Measurements from ENCODE around the gene CDH19. TPM values are rescaled to one million over a fixed set of nuclear protein-coding genes. Genes with fewer than 3 reads are reported as not detected.

CDH19 gene
- polyA plus RNA-seq, 6 donors from 2014 or later = not detected

DNA sequence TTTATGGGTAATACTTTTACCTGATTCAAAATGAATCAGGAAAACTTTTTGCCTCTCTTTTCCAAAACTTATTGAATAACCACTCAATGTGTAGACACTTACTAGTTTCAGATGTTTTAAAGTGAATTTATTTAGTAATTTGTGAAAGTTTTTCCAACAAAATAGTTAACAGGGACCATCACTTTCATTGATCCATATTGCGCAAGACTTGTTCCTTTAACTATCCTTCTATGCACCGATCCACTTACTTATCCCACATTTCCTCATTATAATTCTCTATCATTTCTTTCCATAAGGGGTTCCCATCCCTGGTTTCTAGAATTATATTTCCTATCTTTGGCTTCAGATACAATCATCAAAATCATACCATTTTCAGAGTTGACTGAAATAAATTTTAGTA lies 48.3 kb downstream of the CDH19 start:
- H3K27ac Mint-ChIP-seq = no peak overlapping the region
- H3K4me1 Mint-ChIP-seq = no peaks in the 10 kb centered on the region

DNA sequence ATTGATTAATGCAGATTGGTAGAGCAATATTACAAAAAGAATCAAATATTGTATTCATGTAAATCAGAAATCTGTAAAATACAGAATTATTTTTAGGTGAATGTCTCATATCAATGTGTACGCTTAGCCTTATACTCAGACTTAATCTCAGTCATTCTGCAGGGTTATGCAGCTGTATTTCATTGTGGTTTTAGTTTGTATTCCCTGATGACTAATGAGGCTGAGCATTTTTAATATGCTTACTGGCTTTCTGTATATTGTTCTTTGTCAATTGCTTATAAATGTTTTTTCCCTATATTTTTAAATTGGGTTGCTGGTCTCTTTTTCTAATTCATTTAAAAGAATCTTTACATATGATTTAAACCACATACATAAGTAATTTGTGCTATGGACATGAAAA lies 50.1 kb downstream of the CDH19 start:
- Mint-ChIP-seq H3K27me3 (no peaks in the 10 kb centered on the region), H3K4me1 (no peaks in the 10 kb centered on the region), H3K27ac (no peak overlapping the region), H3K36me3 (no peaks in the 10 kb centered on the region), H3K4me3 (no peak overlapping the region), H3K9me3 (peaks cover 0 to 2% (median 0%) of the 10 kb centered on the region in 7 donors)
- DNase-seq = no peak
- ATAC-seq (ENCODE audit: low read depth in 2 of 2) = no peak

More for the DNA sequence above, 48.3 kb downstream of the CDH19 start:
- no peaks in the 10 kb centered on the region for H3K27me3 Mint-ChIP-seq
- H3K9me3 Mint-ChIP-seq = peaks cover 0 to 2% (median 0%) of the 10 kb centered on the region in 7 donors
- no peaks in the 10 kb centered on the region for H3K36me3 Mint-ChIP-seq
- ATAC-seq (ENCODE audit: low read depth in 2 of 2) (no peak), DNase-seq (no peak)
- H3K4me3 Mint-ChIP-seq = no peak overlapping the region

DNA sequence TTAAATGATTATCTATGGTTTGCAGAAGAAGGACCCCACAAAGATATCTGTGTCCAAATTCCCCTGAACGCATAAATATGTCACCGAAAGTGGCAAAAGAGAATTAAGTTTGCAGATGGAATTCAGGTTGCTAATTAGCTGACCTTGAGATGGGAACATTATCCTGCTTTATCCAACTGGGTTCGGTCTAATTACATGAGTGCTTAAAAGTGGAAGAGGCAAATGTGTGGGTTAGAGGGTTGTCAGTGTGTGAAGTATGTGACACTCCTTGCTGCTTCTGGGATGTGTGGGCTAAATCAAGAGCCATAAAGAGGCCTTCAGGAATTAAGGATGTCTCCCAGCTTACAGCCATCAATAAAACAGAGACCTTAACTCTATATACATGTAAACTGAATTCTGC lies 53.5 kb downstream of the CDH19 start:
- H3K4me3 Mint-ChIP-seq = no peak overlapping the region
- no peaks in the 10 kb centered on the region for H3K27me3 Mint-ChIP-seq
- H3K4me1 Mint-ChIP-seq = no peaks in the 10 kb centered on the region
- DNase-seq (no peak), ATAC-seq (ENCODE audit: low read depth in 2 of 2) (no peak)
- H3K9me3 Mint-ChIP-seq = peaks cover 0 to 10% (median 2%) of the 10 kb centered on the region in 7 donors
- no peak overlapping the region for H3K27ac Mint-ChIP-seq
- no peaks in the 10 kb centered on the region for H3K36me3 Mint-ChIP-seq

- Mint-ChIP-seq H3K9me3 (peaks cover 0 to 10% (median 2%) of the 10 kb centered on the region in 7 donors), H3K4me1 (no peaks in the 10 kb centered on the region), H3K27me3 (no peaks in the 10 kb centered on the region), H3K36me3 (no peaks in the 10 kb centered on the region), H3K27ac (no peak overlapping the region), H3K4me3 (no peak overlapping the region)
- no peak for ATAC-seq (ENCODE audit: low read depth in 2 of 2)
- no peak for DNase-seq
These were observed 55.1 kb downstream of the CDH19 start for GRCh38 chr18:66548747-66549146.

- no peak for ATAC-seq (ENCODE audit: low read depth in 2 of 2)
- Mint-ChIP-seq H3K27me3 (no peaks in the 10 kb centered on the region), H3K4me3 (no peak overlapping the region), H3K36me3 (no peaks in the 10 kb centered on the region), H3K27ac (no peak overlapping the region), H3K4me1 (no peaks in the 10 kb centered on the region), H3K9me3 (peaks cover 0 to 2% (median 0%) of the 10 kb centered on the region in 7 donors)
- no peak for DNase-seq
These were observed 69.8 kb downstream of the CDH19 start for GRCh38 chr18:66534110-66534509.

DNA sequence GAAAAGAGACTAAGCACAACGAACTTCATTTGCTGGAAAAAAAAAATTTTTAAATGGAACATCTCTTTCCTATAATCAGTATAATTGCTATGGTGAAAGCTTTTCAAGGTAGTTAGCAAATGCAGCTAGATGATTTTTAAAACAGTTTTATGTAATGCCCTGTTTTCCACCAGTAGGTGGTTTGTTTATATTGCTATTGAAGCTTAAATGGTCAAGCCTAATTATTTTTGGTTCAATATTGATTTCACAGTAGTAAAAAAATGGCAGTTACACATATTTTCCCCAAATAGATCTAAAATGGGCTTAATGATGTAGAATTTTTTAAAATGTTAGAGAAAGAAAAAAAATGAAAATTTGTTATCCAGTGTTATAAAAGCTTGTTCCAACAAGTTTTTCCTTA lies 70.2 kb downstream of the CDH19 start:
- Mint-ChIP-seq H3K27me3 (no peaks in the 10 kb centered on the region), H3K4me3 (no peak overlapping the region), H3K36me3 (no peaks in the 10 kb centered on the region), H3K4me1 (no peaks in the 10 kb centered on the region), H3K27ac (no peak overlapping the region), H3K9me3 (peaks cover 0 to under 1% (median 0%) of the 10 kb centered on the region in 7 donors)
- no peak for ATAC-seq (ENCODE audit: low read depth in 2 of 2)
- DNase-seq = no peak

- ATAC-seq (ENCODE audit: low read depth in 2 of 2) = no peak
- DNase-seq = no peak
- H3K27ac Mint-ChIP-seq = no peak overlapping the region
- H3K9me3 Mint-ChIP-seq = no peaks in the 10 kb centered on the region
- no peak overlapping the region for H3K4me3 Mint-ChIP-seq
- H3K36me3 Mint-ChIP-seq = no peaks in the 10 kb centered on the region
- no peaks in the 10 kb centered on the region for H3K4me1 Mint-ChIP-seq
- H3K27me3 Mint-ChIP-seq = no peaks in the 10 kb centered on the region
These were observed 80.5 kb downstream of the CDH19 start for GRCh38 chr18:66523219-66523991.

GRCh38 chr18:66513996-66514395 lies 89.9 kb downstream of the CDH19 start:
- no peak for ATAC-seq (ENCODE audit: low read depth in 2 of 2)
- Mint-ChIP-seq H3K36me3 (no peaks in the 10 kb centered on the region), H3K27me3 (no peaks in the 10 kb centered on the region), H3K4me3 (no peak overlapping the region), H3K9me3 (no peaks in the 10 kb centered on the region), H3K4me1 (no peaks in the 10 kb centered on the region), H3K27ac (no peak overlapping the region)
- DNase-seq = no peak

DNA sequence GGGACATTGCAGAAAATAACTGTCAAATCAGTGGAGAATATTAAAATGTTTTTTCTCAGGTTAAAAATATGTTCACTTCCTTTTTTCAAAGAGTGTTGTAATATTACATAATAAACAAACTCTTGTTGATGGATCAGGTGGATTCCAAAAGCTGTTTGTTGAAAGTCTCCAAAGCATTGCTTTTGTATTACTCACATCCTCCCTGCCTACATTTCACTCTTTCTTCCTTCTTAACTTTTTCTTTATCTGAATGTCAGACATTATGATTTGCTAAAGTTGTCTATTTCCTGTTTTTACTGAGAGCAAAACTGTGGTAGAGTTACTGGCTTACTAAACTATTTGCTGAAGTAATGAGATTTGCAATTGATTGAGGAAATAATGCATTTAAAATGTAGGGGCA lies 92.1 kb downstream of the CDH19 start:
- Mint-ChIP-seq H3K4me1 (no peaks in the 10 kb centered on the region), H3K27me3 (no peaks in the 10 kb centered on the region), H3K4me3 (no peak overlapping the region), H3K27ac (no peak overlapping the region), H3K36me3 (no peaks in the 10 kb centered on the region), H3K9me3 (no peaks in the 10 kb centered on the region)
- no peak for DNase-seq
- ATAC-seq (ENCODE audit: low read depth in 2 of 2) = no peak

- no peak for DNase-seq
- no peak overlapping the region for H3K27ac Mint-ChIP-seq
- H3K36me3 Mint-ChIP-seq = no peaks in the 10 kb centered on the region
- H3K4me3 Mint-ChIP-seq = no peak overlapping the region
- no peaks in the 10 kb centered on the region for H3K27me3 Mint-ChIP-seq
- no peaks in the 10 kb centered on the region for H3K4me1 Mint-ChIP-seq
- ATAC-seq (ENCODE audit: low read depth in 2 of 2) = no peak
- H3K9me3 Mint-ChIP-seq = no peaks in the 10 kb centered on the region
These were observed 92.6 kb downstream of the CDH19 start for GRCh38 chr18:66511289-66511688.

- Mint-ChIP-seq H3K4me1 (no peaks in the 10 kb centered on the region), H3K27ac (no peak overlapping the region), H3K9me3 (no peaks in the 10 kb centered on the region), H3K27me3 (no peaks in the 10 kb centered on the region), H3K36me3 (no peaks in the 10 kb centered on the region), H3K4me3 (no peak overlapping the region)
- DNase-seq (no peak), ATAC-seq (ENCODE audit: low read depth in 2 of 2) (no peak)
These were observed 93.4 kb downstream of the CDH19 start for GRCh38 chr18:66510357-66511045.

DNA sequence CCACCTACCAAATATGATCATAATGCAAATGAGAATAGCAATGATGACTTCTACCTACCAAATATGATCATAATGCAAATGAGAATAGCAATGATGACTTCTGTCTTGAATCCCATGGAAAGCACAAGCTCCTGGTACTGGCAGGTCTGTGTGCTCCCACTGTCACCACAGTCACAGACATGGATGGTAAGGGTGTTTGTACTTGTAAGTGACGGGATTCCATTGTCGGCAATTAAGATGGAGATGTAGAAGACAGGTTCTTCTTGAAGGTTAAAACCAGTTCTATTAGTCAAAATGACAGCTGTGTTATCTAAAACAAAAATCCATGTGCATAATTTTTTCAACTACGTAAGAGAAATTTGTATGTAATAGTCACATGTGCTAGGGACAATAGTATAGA lies 95.0 kb downstream of the CDH19 start:
- Mint-ChIP-seq H3K36me3 (no peaks in the 10 kb centered on the region), H3K27ac (no peak overlapping the region), H3K4me1 (no peaks in the 10 kb centered on the region), H3K27me3 (no peaks in the 10 kb centered on the region), H3K4me3 (no peak overlapping the region), H3K9me3 (no peaks in the 10 kb centered on the region)
- ATAC-seq (ENCODE audit: low read depth in 2 of 2) (no peak), DNase-seq (no peak)

DNA sequence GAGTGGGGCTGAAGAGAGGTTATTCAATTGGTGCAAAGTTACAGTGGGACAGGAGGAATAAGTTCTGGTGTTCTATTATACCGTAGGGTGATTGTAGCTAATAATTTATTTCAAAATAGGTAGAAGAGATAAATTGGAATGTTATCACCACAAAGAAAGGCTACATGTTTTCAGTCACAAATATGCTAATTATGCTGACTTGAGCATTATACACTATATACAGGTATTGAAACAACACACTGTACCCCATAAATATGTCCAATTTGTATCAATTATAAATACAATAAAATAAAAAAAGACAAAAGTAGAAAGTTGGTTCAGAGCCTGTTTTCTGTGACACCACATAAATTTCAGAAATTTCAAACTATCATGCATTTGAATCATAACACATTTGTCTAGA lies 97.7 kb downstream of the CDH19 start:
- no peak for ATAC-seq (ENCODE audit: low read depth in 2 of 2)
- H3K27me3 Mint-ChIP-seq = no peaks in the 10 kb centered on the region
- no peaks in the 10 kb centered on the region for H3K9me3 Mint-ChIP-seq
- no peaks in the 10 kb centered on the region for H3K4me1 Mint-ChIP-seq
- no peak for DNase-seq
- no peak overlapping the region for H3K27ac Mint-ChIP-seq
- no peak overlapping the region for H3K4me3 Mint-ChIP-seq
- no peaks in the 10 kb centered on the region for H3K36me3 Mint-ChIP-seq

DNA sequence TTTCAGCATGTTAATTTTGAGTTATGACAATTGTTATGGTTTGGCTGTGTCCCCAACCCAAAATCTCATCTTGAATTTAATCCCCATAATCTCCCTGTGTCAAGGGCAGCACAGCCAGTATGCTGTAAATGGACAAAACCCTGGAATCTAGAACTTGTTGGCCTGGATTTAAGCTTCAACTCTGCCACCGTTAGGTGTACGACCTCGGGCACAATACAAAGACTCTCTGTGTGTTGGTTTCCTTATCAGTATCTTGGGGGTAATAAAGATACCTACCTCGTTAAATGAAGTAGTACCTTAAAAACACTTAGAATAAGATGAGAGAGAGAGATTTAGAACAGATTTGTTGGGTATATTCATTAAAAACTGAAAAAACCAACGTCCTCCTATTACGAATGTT lies 106.5 kb downstream of the CDH19 start:
- ATAC-seq (ENCODE audit: low read depth in 2 of 2) = no peak
- no peak for DNase-seq
- Mint-ChIP-seq H3K4me3 (no peak overlapping the region), H3K27me3 (no peaks in the 10 kb centered on the region), H3K9me3 (peaks cover 0 to 2% (median 0%) of the 10 kb centered on the region in 7 donors), H3K36me3 (no peaks in the 10 kb centered on the region), H3K4me1 (no peaks in the 10 kb centered on the region), H3K27ac (no peak overlapping the region)
